PFSK-1 (cell line): ENCODE measurements around the gene PPP2R2C.

Source experiments
- FOXP2 ChIP-seq: optimal IDR thresholded peaks from 2 replicates; pipeline ENCODE3; 2011; ENCODE audit warnings: borderline replicate concordance, control low read depth, inconsistent platforms; ENCODE audit not compliant: insufficient read depth; ENCODE audit errors: extremely low read length, extremely low read depth
- POLR2AphosphoS5 ChIP-seq: IDR thresholded peaks from 2 replicates; pipeline ENCODE4 v1.6.1; 2012; ENCODE audit warnings: low read depth, mild to moderate bottlenecking, control low read depth, low read length, moderate library complexity
- REST ChIP-seq, 2 experiments: IDR thresholded peaks; 2 replicates each; pipeline versions ENCODE4 v1.6.1 to v1.8.0; 2011 to 2012; ENCODE audit warnings: low read depth in 2 of 2, low read length in 2 of 2, control low read depth in 1 of 2, inconsistent platforms in 1 of 2, mild to moderate bottlenecking in 1 of 2, moderate library complexity in 1 of 2; ENCODE audit not compliant: insufficient read depth in 1 of 2
- SIN3A ChIP-seq: IDR thresholded peaks from 2 replicates; pipeline ENCODE4 v1.6.1; 2012; ENCODE audit warnings: mild to moderate bottlenecking, low read length, moderate library complexity, borderline replicate concordance; ENCODE audit not compliant: insufficient read depth
- TAF1 ChIP-seq: IDR thresholded peaks from 2 replicates; pipeline ENCODE4 v1.6.1; 2012; ENCODE audit warnings: low read length, control low read depth, borderline replicate concordance; ENCODE audit not compliant: insufficient read depth

Gene PPP2R2C

DNA sequence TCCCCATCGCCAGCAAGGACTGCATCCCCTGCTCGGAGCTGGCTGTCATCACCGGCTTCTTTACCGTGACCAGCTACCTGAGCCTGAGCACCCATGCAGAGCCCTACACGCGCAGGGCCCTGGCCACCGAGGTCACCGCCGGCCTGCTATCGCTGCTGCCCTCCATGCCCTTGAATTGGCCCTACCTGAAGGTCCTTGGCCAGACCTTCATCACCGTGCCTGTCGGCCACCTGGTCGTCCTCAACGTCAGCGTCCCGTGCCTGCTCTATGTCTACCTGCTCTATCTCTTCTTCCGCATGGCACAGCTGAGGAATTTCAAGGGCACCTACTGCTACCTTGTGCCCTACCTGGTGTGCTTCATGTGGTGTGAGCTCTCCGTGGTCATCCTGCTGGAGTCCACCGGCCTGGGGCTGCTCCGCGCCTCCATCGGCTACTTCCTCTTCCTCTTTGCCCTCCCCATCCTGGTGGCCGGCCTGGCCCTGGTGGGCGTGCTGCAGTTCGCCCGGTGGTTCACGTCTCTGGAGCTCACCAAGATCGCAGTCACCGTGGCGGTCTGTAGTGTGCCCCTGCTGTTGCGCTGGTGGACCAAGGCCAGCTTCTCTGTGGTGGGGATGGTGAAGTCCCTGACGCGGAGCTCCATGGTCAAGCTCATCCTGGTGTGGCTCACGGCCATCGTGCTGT is 171.2 kb downstream of the PPP2R2C start:
- TF ChIP-seq POLR2AphosphoS5 (no peak), TAF1 (no peak), SIN3A (no peak), REST (IDR thresholded peaks at IDR 0.05; ENCODE audit: insufficient read depth in 1 of 2, low read depth in 2 of 2, low read length in 2 of 2) (no peak), FOXP2 (no peak)

DNA sequence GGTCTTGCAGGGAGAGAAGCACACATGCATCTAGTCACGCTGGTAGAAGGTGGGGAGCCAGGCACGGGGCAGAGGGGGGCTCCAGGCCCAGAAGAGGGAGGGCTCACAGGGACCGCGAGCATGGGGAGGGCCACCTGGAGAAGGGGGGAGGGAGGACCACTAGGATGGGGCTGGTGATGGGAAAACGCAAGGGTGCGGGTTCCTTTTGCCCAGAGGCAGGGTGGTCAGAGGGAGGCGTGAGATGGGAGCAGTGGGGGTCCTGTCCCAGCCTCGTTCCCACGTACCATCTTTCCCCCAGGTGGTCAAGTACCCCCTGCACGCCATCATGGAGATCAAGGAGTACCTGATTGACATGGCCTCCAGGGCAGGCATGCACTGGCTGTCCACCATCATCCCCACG is 172.1 kb downstream of the PPP2R2C start:
- TF ChIP-seq REST (IDR thresholded peaks at IDR 0.05; ENCODE audit: insufficient read depth in 1 of 2, low read depth in 2 of 2, low read length in 2 of 2) (no peak), FOXP2 (no peak), POLR2AphosphoS5 (no peak), TAF1 (no peak), SIN3A (no peak)

GRCh38 chr4:6299875-6300274 is 172.5 kb downstream of the PPP2R2C start:
- no peak for TF ChIP-seq FOXP2
- TF ChIP-seq SIN3A: no peak
- TF ChIP-seq POLR2AphosphoS5: no peak
- TF ChIP-seq REST (IDR thresholded peaks at IDR 0.05; ENCODE audit: insufficient read depth in 1 of 2, low read depth in 2 of 2, low read length in 2 of 2): no peak
- TF ChIP-seq TAF1: no peak

GRCh38 chr4:6298852-6299251 is 173.6 kb downstream of the PPP2R2C start:
- no peak for TF ChIP-seq TAF1
- no peak for TF ChIP-seq FOXP2
- no peak for TF ChIP-seq REST (IDR thresholded peaks at IDR 0.05; ENCODE audit: insufficient read depth in 1 of 2, low read depth in 2 of 2, low read length in 2 of 2)
- TF ChIP-seq SIN3A: no peak
- TF ChIP-seq POLR2AphosphoS5: no peak

- TF ChIP-seq SIN3A: no peak
- TF ChIP-seq REST (IDR thresholded peaks at IDR 0.05; ENCODE audit: insufficient read depth in 1 of 2, low read depth in 2 of 2, low read length in 2 of 2): no peak
- TF ChIP-seq TAF1: no peak
Measured at GRCh38 chr4:6298035-6298434, 174.4 kb downstream of the PPP2R2C start.
